HCT116 (cell line): ENCODE results near the gene STX2.

ENCODE experiments used
- POLR2A ChIP-seq: IDR thresholded peaks from 2 replicates; pipeline ENCODE4 v1.7.0; 2011; ENCODE audit warnings: borderline replicate concordance; ENCODE audit not compliant: insufficient read depth, insufficient read length; ENCODE audit errors: extremely low read depth
- RAD21 ChIP-seq: IDR thresholded peaks from 2 replicates; pipeline ENCODE4 v1.6.1; 2012; ENCODE audit warnings: low read depth, mild to moderate bottlenecking

- TF ChIP-seq POLR2A: no peak
- TF ChIP-seq RAD21: no peak
Measured at GRCh38 chr12:130803702-130804101, 35.3 kb downstream of the STX2 start.
